WTC11 (cell line): ENCODE data around the gene INTS7. TPM values are rescaled to one million over a fixed set of nuclear protein-coding genes. Genes with fewer than 3 reads are reported as not detected.

Experiments used
- ATAC-seq: fragments of 200-7000 bp; cut with Tn5 transposase; 2 replicates; pipeline ENCODE4 v1.10.0; 2021; ENCODE audit warnings: mild to moderate bottlenecking, moderate library complexity
- CTCF ChIA-PET: fragments of 300-600 bp; sonication (Branson Sonifier 250); formaldehyde crosslinking; loops from one replicate; lab custom pipeline; 2021; ENCODE audit warnings: antibody characterized with exemption; lab: Charles Lee
- POLR2A ChIA-PET: fragments of 350-600 bp; sonication (Branson Sonifier 250); formaldehyde crosslinking; loops from one replicate; lab custom pipeline; 2021; ENCODE audit warnings: antibody characterized with exemption; lab: Charles Lee
- DNase-seq: peaks from one replicate; pipeline ENCODE4 v3.0.0; 2021; ENCODE audit warnings: low spot score
- H3K27ac Mint-ChIP-seq: 2 replicates; pipeline ENCODE4 v1.8.0; 2021; ENCODE audit warnings: mixed read lengths
- H3K27me3 Mint-ChIP-seq: 2 replicates; pipeline ENCODE4 v1.8.0; 2021; ENCODE audit warnings: low read depth, mild to moderate bottlenecking, moderate library complexity, mixed read lengths
- H3K36me3 Mint-ChIP-seq: 2 replicates; pipeline ENCODE4 v1.8.0; 2021; ENCODE audit warnings: mixed read lengths
- H3K4me1 Mint-ChIP-seq: 2 replicates; pipeline ENCODE4 v1.8.0; 2022; ENCODE audit warnings: mixed read lengths
- H3K4me3 Mint-ChIP-seq: 2 replicates; pipeline ENCODE4 v1.8.0; 2021; ENCODE audit warnings: mild to moderate bottlenecking, moderate library complexity, mixed read lengths
- H3K9me3 Mint-ChIP-seq: 2 replicates; pipeline ENCODE4 v1.8.0; 2021; ENCODE audit warnings: mixed read lengths
- ATF2 ChIP-seq: sonication (generic); formaldehyde crosslinking; IDR thresholded peaks from 2 replicates; pipeline ENCODE4 v1.8.1; 2022; ENCODE audit warnings: low read depth, missing genetic modification reagents, borderline replicate concordance
- ATF3 ChIP-seq: sonication (generic); formaldehyde crosslinking; conservative IDR thresholded peaks from 2 replicates; pipeline ENCODE4 v1.8.1; 2022; ENCODE audit warnings: mild to moderate bottlenecking, missing genetic modification reagents
- CBFB ChIP-seq: sonication (generic); formaldehyde crosslinking; IDR thresholded peaks from 2 replicates; pipeline ENCODE4 v1.8.1; 2022; ENCODE audit warnings: mild to moderate bottlenecking, low read depth, missing genetic modification reagents
- GTF2I ChIP-seq: fragments of 250-450 bp; sonication (Bioruptor Pico); conservative IDR thresholded peaks from 2 replicates; pipeline ENCODE4 v1.4.0; 2021; ENCODE audit warnings: mild to moderate bottlenecking
- JAZF1 ChIP-seq: fragments of 250-450 bp; sonication (Bioruptor Pico); IDR thresholded peaks from 2 replicates; pipeline ENCODE4 v1.9.0; 2021; ENCODE audit warnings: moderate library complexity, mild to moderate bottlenecking, inconsistent platforms
- JUN ChIP-seq: sonication (generic); formaldehyde crosslinking; IDR thresholded peaks from 2 replicates; pipeline ENCODE4 v1.8.0; 2023; ENCODE audit warnings: mild to moderate bottlenecking, missing genetic modification reagents
- SMAD3 ChIP-seq: sonication (generic); formaldehyde crosslinking; IDR thresholded peaks from 2 replicates; pipeline ENCODE4 v1.8.0; 2022; ENCODE audit warnings: missing genetic modification reagents, mild to moderate bottlenecking, borderline replicate concordance
- SMAD4 ChIP-seq: sonication (generic); formaldehyde crosslinking; IDR thresholded peaks from 2 replicates; pipeline ENCODE4 v1.8.0; 2022; ENCODE audit warnings: mild to moderate bottlenecking, missing genetic modification reagents
- TEAD1 ChIP-seq: sonication (generic); formaldehyde crosslinking; IDR thresholded peaks from 2 replicates; pipeline ENCODE4 v1.8.0; 2022; ENCODE audit warnings: mild to moderate bottlenecking, missing genetic modification reagents
- TP53 ChIP-seq: sonication (generic); formaldehyde crosslinking; IDR thresholded peaks from 2 replicates; pipeline ENCODE4 v1.8.1; 2023; ENCODE audit warnings: mild to moderate bottlenecking, missing genetic modification reagents
- ZBTB21 ChIP-seq: sonication (generic); formaldehyde crosslinking; IDR thresholded peaks from 2 replicates; pipeline ENCODE4 v1.8.1; 2023; ENCODE audit warnings: mild to moderate bottlenecking, missing genetic modification reagents, borderline replicate concordance
- ZNF121 ChIP-seq: sonication (generic); formaldehyde crosslinking; IDR thresholded peaks from 2 replicates; pipeline ENCODE4 v1.8.0; 2023; ENCODE audit warnings: missing genetic modification reagents
- ZNF263 ChIP-seq: sonication (generic); formaldehyde crosslinking; IDR thresholded peaks from 2 replicates; pipeline ENCODE4 v1.8.1; 2022; ENCODE audit warnings: low read depth, mild to moderate bottlenecking, moderate library complexity, missing genetic modification reagents
- ZNF671 ChIP-seq: fragments of 250-450 bp; sonication (Bioruptor Pico); IDR thresholded peaks from 2 replicates; pipeline ENCODE4 v1.8.0; 2021; ENCODE audit warnings: mild to moderate bottlenecking
- total RNA-seq: library from RNA; stranded (reverse); gene quantifications from 3 replicates; pipeline ENCODE4 v1.2.3, GENCODE V29; 2021
- TF ChIP-seq, protein P1 (sequence below): sonication (generic); formaldehyde crosslinking; IDR thresholded peaks from 2 replicates; pipeline ENCODE4 v1.8.1; 2022; ENCODE audit warnings: low read depth, mild to moderate bottlenecking, moderate library complexity, missing genetic modification reagents, borderline replicate concordance
- TF ChIP-seq, protein P2 (sequence below): fragments of 250-450 bp; sonication (Bioruptor Pico); conservative IDR thresholded peaks from 2 replicates; pipeline ENCODE4 v1.9.0; 2021; ENCODE audit warnings: mild to moderate bottlenecking
- TF ChIP-seq, protein P3 (sequence below): sonication (generic); formaldehyde crosslinking; IDR thresholded peaks from 2 replicates; pipeline ENCODE4 v1.8.1; 2023; ENCODE audit warnings: mild to moderate bottlenecking, missing genetic modification reagents
- TF ChIP-seq, protein P4 (sequence below): sonication (generic); formaldehyde crosslinking; IDR thresholded peaks from 2 replicates; pipeline ENCODE4 v1.8.1; 2023; ENCODE audit warnings: mild to moderate bottlenecking, missing genetic modification reagents

The INTS7 gene
- total RNA-seq, 1 experiment from 2014 or later = 17.2 TPM

DNA sequence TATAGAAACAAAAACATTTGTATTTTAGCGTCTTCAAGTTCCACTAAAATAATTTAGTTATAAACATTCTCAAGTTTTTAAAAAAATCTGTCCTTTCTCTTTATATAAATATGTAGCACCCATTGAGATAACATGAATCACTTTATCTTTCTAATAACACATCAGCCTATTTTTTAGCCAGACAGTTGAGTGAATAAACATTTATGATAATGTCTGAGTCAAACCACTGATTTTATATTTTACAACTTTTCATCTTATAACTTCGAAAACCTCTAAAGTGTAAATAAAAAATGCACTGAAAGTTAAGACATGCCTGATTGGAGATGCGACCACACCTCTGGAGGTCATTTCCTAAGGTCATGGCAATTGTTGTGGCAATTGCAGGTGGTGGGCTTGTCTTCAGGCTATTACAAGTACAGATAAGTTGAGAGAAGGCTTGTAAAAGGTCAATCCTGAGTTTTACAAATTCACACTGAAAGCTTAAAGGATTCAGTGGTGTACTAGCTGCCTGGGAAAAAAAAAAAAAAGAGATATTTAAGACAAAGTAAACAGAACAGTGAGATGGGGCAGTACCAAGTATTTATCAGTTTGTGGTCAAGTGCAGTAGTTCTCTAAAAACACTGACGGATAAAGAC lies 67.0 kb downstream of the INTS7 start:
- H3K9me3 Mint-ChIP-seq = peaks cover 5% of the 10 kb centered on the region; the same call in 1 of the 2 replicates
- POLR2A ChIA-PET = no interaction called here
- no peak for TF ChIP-seq CBFB
- no peak for TF ChIP-seq JUN (CRISPR knock-in tag)
- TF ChIP-seq, protein P1, sequence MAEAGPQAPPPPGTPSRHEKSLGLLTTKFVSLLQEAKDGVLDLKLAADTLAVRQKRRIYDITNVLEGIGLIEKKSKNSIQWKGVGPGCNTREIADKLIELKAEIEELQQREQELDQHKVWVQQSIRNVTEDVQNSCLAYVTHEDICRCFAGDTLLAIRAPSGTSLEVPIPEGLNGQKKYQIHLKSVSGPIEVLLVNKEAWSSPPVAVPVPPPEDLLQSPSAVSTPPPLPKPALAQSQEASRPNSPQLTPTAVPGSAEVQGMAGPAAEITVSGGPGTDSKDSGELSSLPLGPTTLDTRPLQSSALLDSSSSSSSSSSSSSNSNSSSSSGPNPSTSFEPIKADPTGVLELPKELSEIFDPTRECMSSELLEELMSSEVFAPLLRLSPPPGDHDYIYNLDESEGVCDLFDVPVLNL (CRISPR knock-in tag) = no peak
- no peak for TF ChIP-seq ZNF671 (CRISPR knock-in tag)
- TF ChIP-seq ZBTB21 (CRISPR knock-in tag) = no peak
- no peak for TF ChIP-seq ZNF263 (CRISPR knock-in tag)
- TF ChIP-seq, all 79 proteins: peak for 0
- no peaks in the 10 kb centered on the region for H3K27me3 Mint-ChIP-seq
- ATAC-seq = no peak
- H3K27ac Mint-ChIP-seq = no peak overlapping the region
- no peak overlapping the region for H3K4me3 Mint-ChIP-seq
- H3K36me3 Mint-ChIP-seq = peaks cover 22% of the 10 kb centered on the region
- no peaks in the 10 kb centered on the region for H3K4me1 Mint-ChIP-seq
- DNase-seq = no peak
- CTCF ChIA-PET = interaction anchor here (0.6 kb wide), 1 partner anchor 509 kb away, joined by 4 read pairs; no protein-coding TSS in a partner anchor

DNA sequence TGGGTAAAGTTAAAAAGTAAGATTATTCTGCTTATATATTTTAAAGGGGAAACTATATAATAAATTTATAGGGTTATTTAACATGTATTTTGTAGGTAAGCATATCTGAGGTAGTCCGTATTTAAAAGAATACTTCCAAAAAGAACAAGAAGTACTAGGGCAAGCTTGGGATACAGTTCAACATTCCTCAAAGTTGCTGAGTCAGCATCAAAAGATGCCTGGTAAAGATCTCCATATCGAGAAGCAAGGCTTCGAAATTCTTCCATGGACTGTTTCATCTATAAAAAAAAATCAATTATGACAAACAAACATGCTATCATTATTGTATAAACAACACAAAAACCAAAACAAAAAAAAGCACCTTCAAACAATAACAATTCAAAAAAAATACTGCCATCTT lies 67.7 kb downstream of the INTS7 start:
- Mint-ChIP-seq H3K27ac (no peak overlapping the region), H3K9me3 (peaks cover 5% of the 10 kb centered on the region; the same call in 1 of the 2 replicates), H3K4me1 (no peaks in the 10 kb centered on the region), H3K4me3 (no peak overlapping the region), H3K27me3 (no peaks in the 10 kb centered on the region), H3K36me3 (peaks cover 22% of the 10 kb centered on the region)
- ChIA-PET CTCF (no interaction called here), POLR2A (no interaction called here)
- TF ChIP-seq ZNF121 (CRISPR knock-in tag) = no peak
- TF ChIP-seq TEAD1 (CRISPR knock-in tag) = no peak
- TF ChIP-seq, protein P2, sequence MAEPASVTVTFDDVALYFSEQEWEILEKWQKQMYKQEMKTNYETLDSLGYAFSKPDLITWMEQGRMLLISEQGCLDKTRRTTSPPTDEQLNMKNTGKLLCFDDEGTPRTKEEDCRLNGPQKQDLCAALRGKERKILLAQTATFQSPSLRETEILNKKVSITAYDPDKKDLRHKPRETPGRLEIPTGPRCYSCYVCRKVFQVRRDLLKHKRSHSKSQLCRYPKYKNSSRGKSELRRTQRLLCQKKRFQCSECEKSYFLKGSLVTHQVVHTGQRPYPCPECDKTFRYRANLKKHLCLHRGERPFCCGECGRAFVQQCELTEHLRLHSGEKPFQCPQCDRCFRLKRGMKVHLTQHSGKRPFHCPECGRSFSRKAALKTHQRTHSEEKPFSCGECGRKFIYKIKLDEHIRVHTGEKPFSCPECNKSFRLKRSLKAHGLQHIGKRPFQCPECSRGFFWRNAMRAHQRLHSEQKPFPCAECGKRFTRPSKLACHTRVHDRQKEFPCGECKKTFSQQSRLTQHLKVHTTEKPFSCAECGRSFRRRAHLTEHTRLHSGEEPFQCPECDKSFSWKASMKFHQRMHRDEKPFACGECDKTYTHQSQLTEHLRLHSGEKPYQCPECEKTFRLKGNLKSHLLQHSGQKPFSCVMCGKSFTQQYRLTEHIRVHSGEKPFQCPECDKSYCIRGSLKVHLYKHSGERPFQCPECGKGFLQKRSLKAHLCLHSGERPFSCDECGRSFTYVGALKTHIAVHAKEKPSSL = no peak
- no peak for TF ChIP-seq SMAD4 (CRISPR knock-in tag)
- no peak for TF ChIP-seq TP53 (CRISPR knock-in tag)
- TF ChIP-seq JAZF1 (CRISPR knock-in tag) = no peak
- no peak for TF ChIP-seq ATF3
- no peak for TF ChIP-seq SMAD3 (CRISPR knock-in tag)
- TF ChIP-seq, protein P3, sequence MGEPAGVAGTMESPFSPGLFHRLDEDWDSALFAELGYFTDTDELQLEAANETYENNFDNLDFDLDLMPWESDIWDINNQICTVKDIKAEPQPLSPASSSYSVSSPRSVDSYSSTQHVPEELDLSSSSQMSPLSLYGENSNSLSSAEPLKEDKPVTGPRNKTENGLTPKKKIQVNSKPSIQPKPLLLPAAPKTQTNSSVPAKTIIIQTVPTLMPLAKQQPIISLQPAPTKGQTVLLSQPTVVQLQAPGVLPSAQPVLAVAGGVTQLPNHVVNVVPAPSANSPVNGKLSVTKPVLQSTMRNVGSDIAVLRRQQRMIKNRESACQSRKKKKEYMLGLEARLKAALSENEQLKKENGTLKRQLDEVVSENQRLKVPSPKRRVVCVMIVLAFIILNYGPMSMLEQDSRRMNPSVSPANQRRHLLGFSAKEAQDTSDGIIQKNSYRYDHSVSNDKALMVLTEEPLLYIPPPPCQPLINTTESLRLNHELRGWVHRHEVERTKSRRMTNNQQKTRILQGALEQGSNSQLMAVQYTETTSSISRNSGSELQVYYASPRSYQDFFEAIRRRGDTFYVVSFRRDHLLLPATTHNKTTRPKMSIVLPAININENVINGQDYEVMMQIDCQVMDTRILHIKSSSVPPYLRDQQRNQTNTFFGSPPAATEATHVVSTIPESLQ (CRISPR knock-in tag) = no peak
- ATAC-seq (no peak), DNase-seq (no peak)

GRCh38 chr1:211965108-211965805 lies 70.1 kb downstream of the INTS7 start:
- ChIA-PET CTCF (no interaction called here), POLR2A (no interaction called here)
- Mint-ChIP-seq H3K9me3 (peaks cover 5% of the 10 kb centered on the region; the same call in 1 of the 2 replicates), H3K4me3 (no peak overlapping the region), H3K36me3 (peaks cover 25% of the 10 kb centered on the region), H3K27me3 (no peaks in the 10 kb centered on the region), H3K4me1 (no peaks in the 10 kb centered on the region), H3K27ac (no peak overlapping the region)
- TF ChIP-seq GTF2I (CRISPR knock-in tag) (no peak), ATF2 (CRISPR knock-in tag) (no peak)
- TF ChIP-seq, protein P4, sequence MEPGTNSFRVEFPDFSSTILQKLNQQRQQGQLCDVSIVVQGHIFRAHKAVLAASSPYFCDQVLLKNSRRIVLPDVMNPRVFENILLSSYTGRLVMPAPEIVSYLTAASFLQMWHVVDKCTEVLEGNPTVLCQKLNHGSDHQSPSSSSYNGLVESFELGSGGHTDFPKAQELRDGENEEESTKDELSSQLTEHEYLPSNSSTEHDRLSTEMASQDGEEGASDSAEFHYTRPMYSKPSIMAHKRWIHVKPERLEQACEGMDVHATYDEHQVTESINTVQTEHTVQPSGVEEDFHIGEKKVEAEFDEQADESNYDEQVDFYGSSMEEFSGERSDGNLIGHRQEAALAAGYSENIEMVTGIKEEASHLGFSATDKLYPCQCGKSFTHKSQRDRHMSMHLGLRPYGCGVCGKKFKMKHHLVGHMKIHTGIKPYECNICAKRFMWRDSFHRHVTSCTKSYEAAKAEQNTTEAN = no peak
- DNase-seq (no peak), ATAC-seq (no peak)
